DMS53 (cell line): ENCODE measurements around the gene VMP1.
"Not testable (repeated sequence)": the region's sequence is repeated elsewhere in the genome, so short reads cannot be mapped to it uniquely, and the experiment has no call there.

Experiments used
- DNase-seq: peaks from one replicate; lab custom pipeline; 2025; lab: John Stamatoyannopoulos, UW

VMP1 gene

DNA sequence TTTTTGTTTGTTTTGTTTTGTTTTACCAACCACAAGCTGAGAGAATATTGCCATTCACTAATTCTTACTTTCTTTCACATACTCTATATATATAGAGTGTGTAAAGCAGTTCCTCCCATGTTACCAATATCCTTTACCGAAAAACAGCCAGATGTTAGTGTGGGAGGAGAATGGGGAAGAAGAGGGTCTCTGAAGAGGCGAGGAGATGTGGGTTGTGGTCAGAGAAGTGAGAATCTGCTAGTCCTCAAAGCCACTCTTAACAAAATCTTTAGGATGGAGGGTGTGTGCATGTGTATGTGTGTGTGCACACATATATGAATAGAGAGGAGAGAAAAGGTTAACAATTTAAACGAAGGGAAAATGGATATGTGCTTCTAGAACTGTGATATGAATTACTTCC, 104.7 kb downstream of the VMP1 start:
- no peak for DNase-seq

DNA sequence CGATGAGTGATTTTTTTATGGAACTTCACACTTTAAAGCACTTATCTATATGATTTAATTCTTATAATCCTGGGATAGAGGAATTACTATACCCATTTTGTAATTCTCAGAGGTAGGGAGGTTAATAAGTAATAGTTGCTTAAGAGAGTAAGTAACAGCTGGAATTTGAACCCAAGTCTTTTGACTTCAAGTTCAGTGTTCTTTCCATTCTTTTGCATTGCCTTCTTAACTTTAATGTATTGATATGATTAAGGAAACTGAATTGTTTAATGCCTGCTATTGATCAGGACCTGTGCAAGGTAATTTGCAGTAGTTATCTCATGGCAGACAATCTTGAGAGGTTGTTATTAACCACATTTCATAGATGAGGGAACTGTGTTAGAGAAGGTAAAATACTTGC, 106.8 kb downstream of the VMP1 start:
- DNase-seq, result no peak

DNA sequence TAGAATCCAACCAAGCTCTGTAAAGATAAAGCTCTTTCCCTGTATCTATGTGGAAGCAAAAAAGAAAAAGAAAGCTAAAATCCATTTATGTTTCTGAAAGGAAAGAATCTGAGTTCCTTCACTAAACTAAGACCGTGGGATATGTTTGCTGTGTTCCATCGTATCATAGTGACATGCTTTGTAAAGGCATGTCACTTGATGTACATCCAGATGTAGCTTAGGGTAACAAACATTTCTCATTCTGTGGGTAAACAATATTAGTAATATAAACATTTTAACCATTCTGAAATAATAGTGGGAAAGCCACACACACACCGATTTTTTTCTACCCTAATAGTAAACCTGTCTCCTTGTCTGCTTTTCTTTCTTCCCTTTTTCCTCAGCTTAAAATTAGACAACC, 107.2 kb downstream of the VMP1 start:
- no peak for DNase-seq

DNA sequence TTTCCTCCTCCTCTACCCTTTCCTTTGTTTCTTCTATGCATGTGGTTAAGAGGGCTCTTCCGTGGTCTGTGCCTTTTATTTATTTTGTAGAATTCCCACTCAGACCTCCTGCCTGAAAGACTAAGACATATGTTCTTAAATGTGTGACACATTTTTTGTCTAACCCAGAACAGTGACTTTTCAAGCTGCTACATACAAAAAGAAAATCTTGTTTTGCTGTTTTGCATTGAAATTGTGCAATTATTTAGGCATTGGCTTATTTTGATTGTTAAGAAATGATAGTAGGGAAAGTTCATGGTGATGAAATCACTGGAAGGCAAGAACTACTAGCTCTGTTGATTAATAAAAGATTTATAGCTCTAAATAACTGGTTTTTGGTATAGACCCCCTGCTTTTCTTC, 108.5 kb downstream of the VMP1 start:
- no peak for DNase-seq

DNA sequence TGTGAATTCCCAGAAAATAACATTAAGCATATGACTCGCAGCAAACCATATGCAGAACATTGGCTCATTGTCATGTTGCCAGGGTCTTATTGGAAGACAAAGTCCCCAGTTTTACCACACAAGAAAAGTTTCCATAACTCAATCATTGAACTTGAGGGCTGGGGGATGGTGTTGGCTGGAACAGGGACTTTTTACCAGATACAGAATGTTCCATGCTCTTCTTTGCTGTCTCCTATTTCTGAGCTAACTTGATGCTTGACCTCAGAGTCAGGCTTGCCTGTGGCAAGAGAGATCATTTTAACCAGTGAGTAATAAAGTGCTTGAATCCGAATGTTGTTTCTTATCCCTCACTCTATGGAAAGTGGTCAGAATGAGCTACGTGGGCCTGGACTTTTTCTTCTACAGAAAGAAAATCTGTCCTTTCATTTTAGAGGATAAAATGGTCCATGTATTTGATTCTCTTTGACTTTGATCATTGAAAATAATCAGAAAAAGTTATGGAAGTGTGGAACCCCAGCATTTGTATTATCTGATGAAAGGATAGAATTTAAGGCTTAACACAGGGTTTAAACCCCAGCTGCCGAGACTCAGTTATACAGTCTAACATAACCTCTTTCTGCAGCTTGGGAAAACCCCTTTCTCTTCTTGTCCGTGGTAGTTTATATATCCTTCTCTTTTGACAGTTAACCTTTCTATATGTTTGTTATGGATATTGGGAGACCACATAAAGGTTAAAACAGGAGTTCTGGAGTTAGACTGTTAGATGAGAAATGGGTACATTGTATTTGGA, 118.3 kb downstream of the VMP1 start:
- no peak for DNase-seq

DNA sequence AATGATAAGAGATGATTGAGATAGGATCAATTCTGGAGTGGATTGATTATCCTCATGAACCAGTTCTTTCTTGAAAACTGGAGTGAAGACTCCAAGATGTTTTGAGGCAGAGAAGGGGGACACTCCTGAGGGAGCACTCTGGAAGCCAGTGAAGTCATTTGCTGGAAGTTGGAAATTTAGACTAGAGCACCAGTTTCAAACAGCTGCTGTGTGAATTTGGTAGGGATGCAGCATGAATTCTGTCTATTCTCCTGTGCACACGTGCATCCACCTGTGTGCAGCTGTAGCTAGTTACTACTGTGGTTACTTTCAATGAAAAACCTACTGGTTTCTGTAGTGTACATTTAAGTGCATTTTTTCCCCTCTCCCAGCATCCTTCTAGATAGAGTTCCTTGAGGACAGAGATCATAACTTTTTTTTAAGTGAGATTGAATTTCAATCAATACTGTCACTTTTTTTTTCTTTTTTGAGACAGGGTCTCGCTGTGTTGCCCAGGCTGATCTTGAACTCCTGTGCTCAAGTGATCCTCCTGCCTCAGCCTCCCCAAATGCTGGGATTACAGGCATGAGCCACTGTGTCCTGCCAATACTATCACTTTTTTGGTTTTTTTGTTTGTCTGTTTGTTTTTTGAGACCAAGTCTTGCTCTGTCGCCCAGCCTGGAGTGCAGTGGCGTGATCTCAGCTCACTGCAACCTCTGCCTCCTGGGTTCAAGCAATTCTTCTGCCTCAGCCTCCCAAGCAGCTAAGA, 119.4 kb downstream of the VMP1 start:
- no peak for DNase-seq

DNA sequence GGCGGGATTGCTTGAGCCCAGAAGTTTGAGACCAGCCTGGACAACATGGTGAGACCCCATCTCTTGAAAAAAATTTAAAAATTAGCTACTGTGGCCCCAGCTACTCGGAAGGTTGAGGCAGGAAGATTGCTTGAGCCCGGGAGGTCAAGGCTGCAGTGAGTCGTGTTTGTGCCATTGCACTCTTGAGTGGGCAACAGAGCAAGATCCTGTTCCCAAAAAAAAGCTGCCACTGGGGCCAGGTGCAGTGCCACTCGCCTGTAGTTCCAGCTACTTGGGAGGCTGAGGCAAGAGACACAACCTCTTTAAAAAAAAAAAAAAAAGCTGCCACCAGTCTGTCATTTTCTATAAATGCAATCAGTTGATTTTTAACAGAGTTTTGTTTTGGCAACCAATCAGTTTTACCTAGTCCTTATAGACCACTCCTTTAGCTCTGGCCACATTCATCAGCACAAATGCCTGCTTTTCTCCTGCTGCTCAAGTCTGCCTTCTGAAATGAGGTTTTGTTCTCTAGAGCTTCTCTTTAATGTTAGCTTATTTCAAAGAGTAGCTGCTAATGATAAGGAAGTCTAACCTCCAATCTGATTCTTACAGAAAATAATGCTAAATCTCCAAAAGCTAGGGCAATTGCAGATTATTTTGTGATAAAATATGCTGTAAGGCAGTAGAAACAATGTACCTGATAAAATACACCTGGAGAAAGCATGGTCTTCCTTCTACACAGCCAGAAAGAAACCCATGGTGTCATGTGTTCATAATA, 120.4 kb downstream of the VMP1 start:
- no peak for DNase-seq

DNA sequence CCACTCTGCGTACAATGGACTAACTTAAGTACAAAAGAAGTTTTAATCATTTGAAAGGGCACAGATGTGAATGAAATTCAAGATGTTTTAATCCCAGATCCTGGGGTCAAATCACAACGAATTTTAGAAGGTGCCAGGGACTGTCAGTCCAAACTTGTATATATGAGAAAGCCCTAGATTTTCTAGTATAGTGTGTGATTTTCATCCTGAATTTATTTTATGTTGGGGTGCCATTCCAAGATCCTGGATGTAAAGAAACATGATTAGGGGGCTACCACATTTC, 121.0 kb downstream of the VMP1 start:
- no peak for DNase-seq

DNA sequence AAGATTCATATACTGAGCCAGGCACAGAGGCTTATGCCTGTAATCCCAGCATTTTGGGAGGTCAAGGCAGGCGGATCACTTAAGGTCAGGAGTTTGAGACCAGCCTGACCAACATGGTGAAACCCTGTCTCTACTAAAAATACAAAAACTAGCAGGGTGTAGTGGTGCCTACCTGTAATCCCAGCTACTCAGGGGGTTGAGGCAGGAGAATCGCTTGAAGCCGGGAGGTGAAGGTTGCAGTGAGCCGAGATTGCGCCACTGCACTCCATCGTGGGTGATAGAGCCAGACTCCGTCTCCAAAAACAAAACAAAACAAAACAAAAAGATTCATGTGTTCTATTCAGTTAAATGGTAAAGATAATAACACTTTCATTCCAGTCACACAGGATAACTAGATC, 121.4 kb downstream of the VMP1 start:
- not testable (repeated sequence) for DNase-seq

DNA sequence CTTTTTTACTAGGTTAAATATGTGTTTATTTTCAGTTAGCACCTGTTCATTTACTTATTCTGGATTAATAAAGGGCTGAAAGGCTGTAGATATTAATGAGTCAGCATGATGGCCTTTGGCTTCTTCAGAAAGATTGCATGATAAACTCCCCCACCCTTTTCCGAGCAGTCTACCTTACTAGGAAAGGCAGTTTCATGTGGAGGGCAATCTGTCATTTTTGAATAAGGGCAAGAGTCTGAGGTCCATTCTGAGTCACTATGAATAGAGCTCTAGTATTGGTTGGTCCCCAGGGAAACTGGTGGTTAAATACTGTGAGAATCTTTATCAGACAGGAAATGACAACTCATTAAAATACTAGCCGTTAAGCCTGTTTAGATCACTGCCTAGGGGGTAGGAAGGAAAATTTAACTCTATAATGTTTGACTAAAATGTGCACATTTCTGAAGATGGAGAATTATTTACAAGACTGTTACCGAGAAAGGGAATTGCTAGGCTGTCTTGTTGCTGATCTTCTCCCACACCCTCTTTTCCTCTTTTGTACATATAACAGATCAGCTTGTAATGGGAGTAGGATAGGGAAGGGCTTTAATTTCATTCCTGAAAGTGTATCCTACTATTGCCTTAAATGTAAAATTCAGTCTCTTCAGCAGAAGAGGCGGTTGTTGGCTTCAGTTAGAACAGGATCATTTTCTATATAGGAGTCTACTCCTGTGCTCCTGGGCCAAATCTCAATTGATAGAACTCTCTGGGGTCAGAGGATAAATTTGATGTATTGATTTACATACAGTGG, 122.0 kb downstream of the VMP1 start:
- peak; percentile 76 for DNase-seq

DNA sequence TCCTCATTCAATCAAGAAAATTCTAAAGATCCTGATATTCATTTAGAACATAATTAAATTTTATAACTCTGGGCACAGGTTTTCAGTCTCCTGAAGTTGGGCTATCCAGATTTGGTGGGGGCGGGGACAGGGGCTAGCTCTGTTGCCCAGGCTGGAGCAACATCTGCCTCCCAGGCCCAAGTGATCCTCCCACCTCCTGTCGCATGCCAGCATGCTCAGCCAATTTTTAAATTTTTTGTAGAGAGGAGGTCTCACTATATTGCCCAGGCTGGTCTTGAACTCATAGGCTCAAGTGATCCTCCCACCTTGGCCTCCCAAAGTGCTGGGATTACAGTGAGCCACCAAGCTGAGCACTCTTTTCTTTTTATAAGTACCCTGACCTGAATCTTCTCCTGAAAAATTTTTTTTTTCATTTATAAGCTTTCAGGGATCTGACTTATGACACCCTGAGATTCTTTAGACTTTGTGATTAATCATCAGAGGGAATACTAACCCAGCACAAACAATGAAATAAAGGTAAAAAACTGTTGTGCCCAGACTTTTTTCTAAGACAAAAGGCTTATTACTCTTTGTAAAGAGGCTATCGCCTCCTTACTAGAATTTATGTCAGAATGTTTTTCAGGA, 122.7 kb downstream of the VMP1 start:
- no peak for DNase-seq

DNA sequence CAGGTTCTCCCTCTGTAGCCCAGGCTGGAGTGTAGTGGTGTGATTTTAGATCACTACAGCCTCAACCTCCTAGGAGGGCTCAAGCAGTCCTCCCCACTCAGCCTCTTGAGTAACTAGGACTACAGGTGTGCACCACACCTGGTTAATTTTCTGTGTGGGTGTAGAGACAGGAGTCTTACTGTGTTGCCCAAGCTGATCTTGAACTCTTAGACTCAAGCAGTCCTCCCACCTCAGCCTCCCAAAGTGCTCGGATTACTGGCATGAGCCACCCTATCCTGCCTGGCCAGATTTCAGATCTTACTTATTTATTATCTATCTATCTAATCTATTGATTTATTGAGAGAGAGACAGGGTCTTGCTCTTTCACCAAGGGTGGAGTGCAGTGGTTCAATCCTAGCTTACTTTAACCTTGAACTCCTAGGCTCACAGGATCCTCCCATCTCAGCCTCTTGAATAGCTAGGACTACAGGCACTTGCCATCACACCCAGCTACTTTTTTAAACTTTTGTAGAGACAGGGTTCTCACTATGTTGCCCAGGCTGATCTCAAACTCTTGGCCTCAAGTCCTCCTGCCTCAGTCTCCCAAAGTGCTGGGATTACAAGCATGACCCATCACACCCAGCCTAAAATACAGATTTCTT, 123.5 kb downstream of the VMP1 start:
- no peak for DNase-seq

DNA sequence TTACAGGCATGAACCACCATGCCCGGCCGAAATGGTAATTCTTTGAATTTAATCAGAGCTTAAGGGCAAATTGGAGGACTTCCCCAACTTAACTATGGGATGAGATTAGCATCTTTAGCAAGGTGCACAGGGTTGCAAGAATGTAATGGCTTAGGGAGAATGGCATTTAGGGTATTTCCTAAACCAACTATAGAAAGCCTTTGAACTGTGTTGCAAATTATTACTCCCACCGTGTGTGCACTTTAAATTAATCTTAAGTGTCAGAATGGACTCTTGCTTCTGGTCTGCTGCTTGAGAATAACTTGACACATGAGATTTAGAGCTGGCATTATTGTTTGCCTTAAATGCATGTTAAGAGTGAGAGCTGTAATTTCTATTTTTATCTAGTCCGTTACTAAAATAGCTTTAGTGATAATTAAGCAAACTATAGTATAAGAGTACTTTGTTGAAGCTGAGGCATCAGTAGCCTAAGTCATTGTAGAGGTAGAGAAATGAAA, 125.5 kb downstream of the VMP1 start:
- DNase-seq, result no peak

DNA sequence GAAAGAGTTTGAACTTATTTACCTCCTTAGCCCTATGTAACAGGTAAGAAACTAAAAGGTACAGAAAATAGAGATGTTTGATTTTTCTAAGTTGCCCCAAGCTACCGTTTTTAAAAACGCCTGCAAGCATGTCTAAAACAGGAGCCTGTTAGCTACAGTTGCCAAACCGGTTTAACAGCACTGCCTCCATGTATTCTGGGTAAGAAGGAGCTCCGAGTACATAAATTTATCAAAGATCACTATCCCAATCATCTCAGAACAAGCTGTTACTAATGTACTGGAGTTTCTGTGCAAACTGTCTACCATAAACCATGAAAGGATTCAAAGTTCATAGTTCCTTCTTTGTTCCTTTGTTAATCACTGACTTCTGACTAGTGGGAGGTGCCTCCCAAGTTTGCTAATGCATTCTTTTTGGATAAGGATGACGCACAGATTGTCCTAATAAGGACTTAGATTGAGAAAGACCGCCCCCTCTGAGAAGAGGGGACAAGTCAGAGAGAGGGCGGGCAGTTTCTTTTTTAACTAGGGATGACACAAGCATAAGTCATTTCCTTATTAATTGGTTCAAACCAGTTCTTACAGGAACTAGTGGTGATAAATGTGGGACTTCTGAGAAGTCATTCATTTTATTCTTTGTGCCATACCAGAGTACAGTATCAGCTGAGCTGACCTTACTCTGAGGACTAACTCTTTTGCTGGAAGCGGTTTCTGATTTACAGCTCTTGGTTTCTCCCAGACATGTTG, 130.0 kb downstream of the VMP1 start:
- peak; percentile 98 for DNase-seq

DNA sequence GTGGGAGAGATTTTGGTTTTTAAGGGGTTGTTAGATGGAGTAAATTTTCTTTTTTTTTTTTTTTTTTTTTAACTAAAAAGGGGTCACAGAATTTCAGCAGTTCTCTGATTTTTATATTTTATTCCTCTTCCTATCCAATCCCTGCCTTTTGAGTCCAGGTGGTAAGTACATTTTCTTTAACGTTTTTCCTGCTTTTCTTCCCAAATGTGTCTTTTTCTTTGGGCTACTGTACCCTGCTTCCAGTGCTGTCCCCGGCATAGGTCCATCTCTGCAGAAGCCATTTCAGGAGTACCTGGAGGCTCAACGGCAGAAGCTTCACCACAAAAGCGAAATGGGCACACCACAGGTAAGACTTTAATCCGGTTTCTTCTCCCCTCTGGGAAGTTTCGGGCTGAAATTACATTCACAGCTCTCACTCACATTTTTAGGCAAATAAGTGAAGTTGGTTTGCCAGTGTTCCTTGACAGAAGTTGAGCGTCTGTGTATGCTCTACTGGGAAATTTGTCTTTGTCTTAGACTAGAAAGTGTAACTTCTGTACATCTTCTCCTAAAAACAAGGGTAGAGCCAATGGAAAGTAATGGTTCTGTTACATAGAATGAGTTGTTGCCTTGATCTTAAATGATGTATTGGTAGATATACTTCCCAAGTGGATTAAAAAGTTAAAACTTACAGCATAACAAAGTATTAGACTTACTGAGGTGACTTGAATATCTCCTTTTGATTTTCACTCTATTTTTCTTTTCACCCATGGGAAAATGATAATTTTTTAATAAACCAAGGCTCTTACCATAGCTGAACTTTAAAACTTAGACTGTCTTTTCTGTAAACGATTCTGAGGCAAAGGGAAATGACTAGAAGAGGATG, 130.8 kb downstream of the VMP1 start:
- DNase-seq, result peak; percentile 61

DNA sequence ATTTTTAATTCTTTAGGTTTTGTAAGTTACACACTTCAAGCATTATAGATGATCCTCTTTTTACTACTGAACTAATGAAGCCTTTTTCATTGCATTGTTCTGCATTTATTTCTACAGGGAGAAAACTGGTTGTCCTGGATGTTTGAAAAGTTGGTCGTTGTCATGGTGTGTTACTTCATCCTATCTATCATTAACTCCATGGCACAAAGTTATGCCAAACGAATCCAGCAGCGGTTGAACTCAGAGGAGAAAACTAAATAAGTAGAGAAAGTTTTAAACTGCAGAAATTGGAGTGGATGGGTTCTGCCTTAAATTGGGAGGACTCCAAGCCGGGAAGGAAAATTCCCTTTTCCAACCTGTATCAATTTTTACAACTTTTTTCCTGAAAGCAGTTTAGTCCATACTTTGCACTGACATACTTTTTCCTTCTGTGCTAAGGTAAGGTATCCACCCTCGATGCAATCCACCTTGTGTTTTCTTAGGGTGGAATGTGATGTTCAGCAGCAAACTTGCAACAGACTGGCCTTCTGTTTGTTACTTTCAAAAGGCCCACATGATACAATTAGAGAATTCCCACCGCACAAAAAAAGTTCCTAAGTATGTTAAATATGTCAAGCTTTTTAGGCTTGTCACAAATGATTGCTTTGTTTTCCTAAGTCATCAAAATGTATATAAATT, 132.3 kb downstream of the VMP1 start:
- peak; percentile 55 for DNase-seq

DNA sequence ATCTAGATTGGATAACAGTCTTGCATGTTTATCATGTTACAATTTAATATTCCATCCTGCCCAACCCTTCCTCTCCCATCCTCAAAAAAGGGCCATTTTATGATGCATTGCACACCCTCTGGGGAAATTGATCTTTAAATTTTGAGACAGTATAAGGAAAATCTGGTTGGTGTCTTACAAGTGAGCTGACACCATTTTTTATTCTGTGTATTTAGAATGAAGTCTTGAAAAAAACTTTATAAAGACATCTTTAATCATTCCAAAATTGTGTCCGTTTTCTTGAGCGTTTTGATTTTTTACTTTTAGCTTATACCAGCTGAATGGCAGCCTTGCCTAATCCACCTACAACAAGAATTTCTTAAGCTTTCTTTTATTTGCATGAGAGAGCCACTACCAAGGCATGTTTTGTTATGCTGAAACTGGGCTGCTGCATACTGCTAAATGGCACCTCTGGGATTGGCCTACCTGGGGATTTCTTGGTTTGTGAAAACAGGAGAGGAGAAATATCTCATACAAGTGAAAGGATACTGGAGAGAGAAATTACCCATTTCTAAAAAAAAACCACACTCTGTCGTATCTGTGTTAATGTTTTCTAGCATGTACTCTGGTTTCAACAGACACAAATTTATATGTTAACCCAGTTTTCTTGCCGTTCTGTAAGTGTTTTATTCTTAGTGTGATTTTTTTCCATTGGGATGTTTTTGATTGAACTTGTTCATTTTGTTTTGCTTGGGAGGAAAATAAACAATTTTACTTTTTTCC, 133.1 kb downstream of the VMP1 start:
- DNase-seq, result peak; percentile 48
